Cardiac muscle cell (in vitro differentiated cells and primary cell): ENCODE data around the gene KCNQ1. TPM values are rescaled to one million over a fixed set of nuclear protein-coding genes. Genes with fewer than 3 reads are reported as not detected.

Experiments
- DNase-seq, 2 donors: peaks; one replicate each; pipeline versions ENCODE4 v3.0.0 to v3.0.0-alpha.2; 2010 to 2017; ENCODE audit warnings: low read depth in 1 of 2, low spot score in 1 of 2
- H3K27ac ChIP-seq: fragments of 200-600 bp; sonication (generic); 2 replicates; pipeline ENCODE4 v1.5.1; 2016
- H3K27me3 ChIP-seq: fragments of 200-600 bp; sonication (generic); 2 replicates; pipeline ENCODE4 v1.6.0; 2016; ENCODE audit warnings: control low read depth
- H3K36me3 ChIP-seq: fragments of 200-600 bp; sonication (generic); 2 replicates; pipeline ENCODE4 v1.5.1; 2016; ENCODE audit warnings: control low read depth
- H3K4me1 ChIP-seq: fragments of 200-600 bp; sonication (generic); 2 replicates; pipeline ENCODE4 v1.8.1; 2017; ENCODE audit warnings: low read depth, mild to moderate bottlenecking, mixed run types
- H3K4me3 ChIP-seq: fragments of 200-600 bp; sonication (generic); 2 replicates; pipeline ENCODE4 v1.5.1; 2016; ENCODE audit warnings: mild to moderate bottlenecking
- H3K9me3 ChIP-seq: fragments of 200-600 bp; sonication (generic); 2 replicates; pipeline ENCODE4 v1.5.1; 2017; ENCODE audit warnings: low read depth, mild to moderate bottlenecking, control low read depth
- polyA plus RNA-seq: library from polyadenylated mRNA; unstranded; fragments of >200 nt; fragmentation: Nextera tagmentation; extraction: Ambion mirVana; gene quantifications from 2 replicates; pipeline ENCODE4 v1.2.1, GENCODE V29; 2016
- total RNA-seq: library from RNA; depleted of rRNA; stranded (reverse); fragments of >200 nt; gene quantifications from 2 replicates; pipeline ENCODE4 v1.2.3, GENCODE V29; 2016
- TF ChIP-seq, protein P1 (sequence below): IDR thresholded peaks from 2 replicates; pipeline ENCODE4 v1.5.1; 2012; ENCODE audit warnings: low read depth, mild to moderate bottlenecking, low read length

The KCNQ1 gene
- total and polyA plus RNA-seq, 2 experiments from 2014 or later: 13.9 to 18.6 TPM

DNA sequence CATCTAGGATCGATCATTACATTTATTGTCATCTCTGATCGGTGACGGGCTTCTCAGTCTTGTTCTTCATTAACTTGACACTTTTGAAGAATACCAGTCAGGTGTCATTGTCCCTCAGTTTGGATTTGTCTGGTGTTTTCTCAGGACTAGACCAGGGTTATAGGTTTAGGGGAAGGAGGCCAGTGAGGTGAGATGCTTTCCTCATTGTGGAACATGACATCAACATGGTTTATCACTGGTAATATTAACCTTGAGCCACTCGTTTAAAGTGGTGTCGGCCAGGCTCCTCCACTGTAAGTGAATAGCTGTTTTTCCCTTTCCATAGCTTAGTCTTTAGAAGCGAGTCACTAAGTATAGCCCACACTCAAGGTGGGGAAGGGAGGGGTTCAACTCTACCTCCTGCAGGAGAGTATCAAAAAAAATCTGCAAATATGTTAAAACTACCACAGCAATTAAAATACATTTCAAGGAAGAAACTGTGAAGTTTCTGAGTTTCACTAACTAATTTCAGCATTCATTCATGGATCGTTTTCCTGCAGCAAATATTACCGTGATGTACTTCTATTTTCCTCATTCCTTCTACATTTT, 213.0 kb downstream of the KCNQ1 start:
- Histone ChIP-seq H3K9me3 (peaks cover 8% of the 10 kb centered on the region), H3K36me3 (no peaks in the 10 kb centered on the region), H3K4me1 (peaks cover 6% of the 10 kb centered on the region), H3K27me3 (no peaks in the 10 kb centered on the region), H3K27ac (no peak overlapping the region), H3K4me3 (no peak overlapping the region)
- DNase-seq: no peak
- TF ChIP-seq, protein P1, sequence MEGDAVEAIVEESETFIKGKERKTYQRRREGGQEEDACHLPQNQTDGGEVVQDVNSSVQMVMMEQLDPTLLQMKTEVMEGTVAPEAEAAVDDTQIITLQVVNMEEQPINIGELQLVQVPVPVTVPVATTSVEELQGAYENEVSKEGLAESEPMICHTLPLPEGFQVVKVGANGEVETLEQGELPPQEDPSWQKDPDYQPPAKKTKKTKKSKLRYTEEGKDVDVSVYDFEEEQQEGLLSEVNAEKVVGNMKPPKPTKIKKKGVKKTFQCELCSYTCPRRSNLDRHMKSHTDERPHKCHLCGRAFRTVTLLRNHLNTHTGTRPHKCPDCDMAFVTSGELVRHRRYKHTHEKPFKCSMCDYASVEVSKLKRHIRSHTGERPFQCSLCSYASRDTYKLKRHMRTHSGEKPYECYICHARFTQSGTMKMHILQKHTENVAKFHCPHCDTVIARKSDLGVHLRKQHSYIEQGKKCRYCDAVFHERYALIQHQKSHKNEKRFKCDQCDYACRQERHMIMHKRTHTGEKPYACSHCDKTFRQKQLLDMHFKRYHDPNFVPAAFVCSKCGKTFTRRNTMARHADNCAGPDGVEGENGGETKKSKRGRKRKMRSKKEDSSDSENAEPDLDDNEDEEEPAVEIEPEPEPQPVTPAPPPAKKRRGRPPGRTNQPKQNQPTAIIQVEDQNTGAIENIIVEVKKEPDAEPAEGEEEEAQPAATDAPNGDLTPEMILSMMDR: no peak

DNA sequence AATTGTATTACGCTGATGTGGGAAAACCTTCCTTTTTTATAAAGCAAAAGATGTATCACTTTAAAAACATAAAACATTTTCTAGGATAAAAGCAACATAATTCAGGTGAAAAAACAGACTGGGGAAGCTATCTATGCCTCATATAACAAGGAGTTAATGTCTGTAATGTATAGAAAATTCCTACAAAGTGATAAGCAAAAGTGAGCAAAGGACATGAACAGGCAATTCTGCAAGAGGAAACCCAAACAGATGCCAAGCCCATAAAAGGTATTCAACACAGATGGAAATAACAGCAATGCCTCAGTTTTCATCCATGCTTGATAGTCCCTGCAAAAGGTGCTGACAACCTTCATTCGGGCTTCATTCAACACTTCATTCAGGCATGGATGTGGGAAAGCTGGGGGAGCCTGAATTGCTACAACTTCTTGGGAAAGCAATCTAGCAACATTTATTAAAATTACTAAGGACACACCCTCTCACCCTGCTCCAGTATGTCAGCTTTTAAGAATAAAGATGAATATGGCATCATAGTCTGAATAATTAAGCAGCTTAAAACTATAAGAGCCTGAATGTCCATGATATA, 215.6 kb downstream of the KCNQ1 start:
- no peak for DNase-seq
- TF ChIP-seq, protein P1: no peak
- no peaks in the 10 kb centered on the region for H3K27me3 ChIP-seq
- peaks cover 8% of the 10 kb centered on the region for H3K9me3 ChIP-seq
- no peak overlapping the region for H3K27ac ChIP-seq
- no peaks in the 10 kb centered on the region for H3K36me3 ChIP-seq
- peaks cover 6% of the 10 kb centered on the region for H3K4me1 ChIP-seq
- H3K4me3 ChIP-seq: no peak overlapping the region

DNA sequence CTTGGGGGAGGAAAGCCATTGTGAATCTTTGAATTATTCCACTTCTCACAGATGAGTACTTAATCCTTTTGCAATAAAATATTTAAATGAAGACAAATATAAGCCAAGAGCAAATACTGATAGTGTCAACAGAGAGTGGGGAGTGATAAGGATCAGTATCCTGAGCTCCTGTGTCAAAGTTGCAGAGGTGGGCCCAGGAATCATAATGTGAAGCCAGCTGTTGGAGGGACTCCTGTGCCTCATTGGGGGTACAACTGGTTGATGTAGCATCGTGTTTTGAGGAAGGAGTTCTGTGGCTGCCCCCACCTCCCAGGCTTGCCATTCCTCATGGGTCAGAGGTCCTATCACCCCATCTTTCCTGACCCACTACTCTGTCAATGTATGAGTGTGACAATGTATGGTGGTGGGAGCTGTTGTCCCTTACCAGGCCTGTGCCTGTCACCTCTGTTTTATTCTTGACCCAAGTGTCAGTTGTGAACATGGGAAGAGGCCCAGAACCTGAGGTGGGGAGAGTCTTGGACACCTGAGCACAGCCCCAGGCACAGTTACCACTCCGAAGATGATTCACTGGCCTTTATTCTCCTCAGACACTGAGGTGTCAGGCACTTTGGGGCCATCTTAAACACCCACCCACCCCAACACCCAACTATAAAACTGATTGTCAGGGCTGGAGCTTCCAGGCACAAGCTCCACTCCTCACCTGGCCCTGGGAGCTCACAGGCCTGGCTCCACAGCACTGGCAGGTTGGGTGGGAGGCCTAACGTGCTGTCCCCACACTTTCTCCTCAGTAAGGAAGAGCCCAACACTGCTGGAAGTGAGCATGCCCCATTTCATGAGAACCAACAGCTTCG, 216.6 kb downstream of the KCNQ1 start:
- Histone ChIP-seq H3K36me3 (no peaks in the 10 kb centered on the region), H3K27ac (no peak overlapping the region), H3K4me1 (peaks cover 12% of the 10 kb centered on the region), H3K9me3 (peaks cover 8% of the 10 kb centered on the region), H3K27me3 (no peaks in the 10 kb centered on the region), H3K4me3 (no peak overlapping the region)
- TF ChIP-seq, protein P1: no peak
- DNase-seq: no peak

DNA sequence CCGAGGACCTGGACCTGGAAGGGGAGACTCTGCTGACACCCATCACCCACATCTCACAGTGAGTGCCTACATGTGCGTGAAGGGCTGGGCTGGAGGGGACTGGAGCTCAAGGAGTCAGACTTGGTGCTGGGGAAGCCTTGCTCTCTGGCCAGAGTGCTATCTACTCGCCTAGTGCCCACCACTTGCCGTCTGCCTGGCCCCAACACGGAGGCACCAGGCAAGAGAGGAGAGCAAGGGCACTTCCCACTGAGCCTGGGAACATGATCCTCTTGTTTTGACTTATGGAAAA, 217.2 kb downstream of the KCNQ1 start:
- Histone ChIP-seq H3K27ac (no peak overlapping the region), H3K27me3 (no peaks in the 10 kb centered on the region), H3K9me3 (peaks cover 8% of the 10 kb centered on the region), H3K4me3 (no peak overlapping the region), H3K4me1 (peaks cover 16% of the 10 kb centered on the region), H3K36me3 (no peaks in the 10 kb centered on the region)
- TF ChIP-seq, protein P1: no peak
- no peak for DNase-seq

DNA sequence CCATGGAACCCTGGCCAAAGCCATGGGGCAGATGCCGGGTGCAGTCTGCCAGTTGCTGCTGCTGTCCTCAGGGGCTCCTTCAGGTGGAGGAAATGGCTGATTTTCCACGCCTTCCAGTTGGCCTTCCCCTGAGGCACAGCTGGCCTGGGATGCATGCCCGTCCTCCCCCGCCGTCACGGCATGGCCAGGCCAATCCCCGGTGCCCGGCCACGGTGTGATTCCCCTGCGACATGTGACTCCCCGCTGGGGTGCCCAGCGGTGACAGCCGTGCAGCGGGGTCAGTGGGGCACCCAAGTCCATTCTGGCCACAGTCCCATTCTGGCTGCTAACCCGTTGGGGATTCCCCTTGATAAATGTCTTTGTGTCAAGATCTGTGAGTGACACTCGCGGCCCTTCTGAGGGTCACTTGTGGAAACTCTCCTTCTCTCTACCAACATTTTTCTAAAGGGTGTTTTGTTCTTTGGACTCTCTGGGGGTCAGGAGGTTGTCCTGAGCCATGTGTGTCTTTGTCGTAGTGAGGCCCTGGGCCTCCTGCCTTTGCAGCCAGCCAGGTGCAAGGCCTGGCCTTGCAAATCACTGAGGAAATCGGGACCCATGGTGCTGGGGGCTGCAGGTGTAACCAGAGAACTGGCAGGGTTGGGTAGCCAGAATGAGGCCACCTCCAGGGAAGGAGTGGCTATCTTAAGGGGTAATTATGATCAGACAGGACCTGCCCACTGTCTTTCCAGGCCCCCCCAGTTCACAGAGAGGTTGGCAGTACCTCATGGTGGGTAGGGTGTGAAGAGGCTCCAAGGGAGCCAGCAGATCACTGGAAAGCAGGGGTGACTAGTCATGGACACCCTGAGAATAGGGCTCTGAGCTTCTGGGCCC, 217.9 kb downstream of the KCNQ1 start:
- TF ChIP-seq, protein P1: no peak
- H3K4me3 ChIP-seq: no peak overlapping the region
- no peak for DNase-seq
- peaks cover 8% of the 10 kb centered on the region for H3K9me3 ChIP-seq
- peaks cover 16% of the 10 kb centered on the region for H3K4me1 ChIP-seq
- no peak overlapping the region for H3K27ac ChIP-seq
- no peaks in the 10 kb centered on the region for H3K36me3 ChIP-seq
- no peaks in the 10 kb centered on the region for H3K27me3 ChIP-seq
